Measurements from ENCODE around the gene CDH6. TPM values are rescaled to one million over a fixed set of nuclear protein-coding genes. Genes with fewer than 3 reads are reported as not detected.

Gene CDH6
- polyA plus RNA-seq, 1 of the 3 experiments (the other 2 are of a cell fraction): 1.1 TPM

DNA sequence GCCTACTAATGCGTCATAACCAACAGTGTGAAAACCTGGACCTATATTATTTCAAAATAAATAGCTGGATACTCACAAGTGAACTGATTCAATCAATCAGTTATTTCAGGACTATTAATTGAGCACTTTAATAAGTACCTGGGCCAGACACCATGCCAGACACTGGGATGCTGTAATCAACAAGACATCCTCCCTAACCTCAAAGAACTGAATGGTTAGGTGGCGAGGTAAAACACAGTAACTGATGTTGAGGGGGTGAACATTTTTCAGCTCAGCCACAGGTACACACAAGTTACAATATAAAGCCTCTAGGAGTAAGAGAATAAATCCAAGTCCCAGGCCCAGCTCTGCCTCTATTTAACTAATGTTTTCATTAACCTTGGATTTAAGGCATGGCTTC lies 24.0 kb downstream of the CDH6 start:
- Histone ChIP-seq H2AFZ (ENCODE audit: low read depth) (no peak overlapping the region), H3K4me3 (ENCODE audit: low read depth in 2 of 2, low read length in 1 of 2) (no peak overlapping the region), H3K9me2 (no peaks in the 10 kb centered on the region), H3K9me3 (no peaks in the 10 kb centered on the region), H3K4me2 (no peak overlapping the region), H3K27ac (ENCODE audit: low read depth in 2 of 2, low read length in 1 of 2) (no peak overlapping the region), H3K9ac (no peak overlapping the region), H3K36me3 (replicated peaks in 1 of 2; ENCODE audit: control insufficient read depth in 1 of 2, insufficient read depth in 2 of 2, low read length in 1 of 2) (no peaks in the 10 kb centered on the region), H3K27me3 (ENCODE audit: insufficient read depth) (peaks cover 20% of the 10 kb centered on the region; the same call in 1 of the 2 replicates), H3F3A (replicated peaks; ENCODE audit: insufficient read depth) (no peaks in the 10 kb centered on the region), H4K20me1 (ENCODE audit: insufficient read depth) (no peaks in the 10 kb centered on the region), H3K4me1 (ENCODE audit: control insufficient read depth in 1 of 2, insufficient read depth in 2 of 2, low read depth in 1 of 2, low read length in 1 of 2) (no peaks in the 10 kb centered on the region; a peak in 1 of 4 replicates), H3K79me2 (ENCODE audit: insufficient read depth) (no peaks in the 10 kb centered on the region)
- POLR2A ChIA-PET: no interaction called here
- CTCF ChIA-PET: interaction anchor here (0.7 to 2.8 kb wide), 5 partner anchors 11 to 31 kb away, joined by 3 to 16 read pairs (median 3); no protein-coding TSS in a partner anchor
- no peak for DNase-seq
- TF ChIP-seq RCOR1 (IDR thresholded peaks at IDR 0.05; ENCODE audit: low read length): no peak
- no peak for TF ChIP-seq MXI1 (IDR thresholded peaks at IDR 0.05; ENCODE audit: low read depth, low read length)
- no peak for TF ChIP-seq YY1 (IDR thresholded peaks at IDR 0.05; ENCODE audit: low read depth)
- TF ChIP-seq SMC3 (IDR thresholded peaks at IDR 0.05; ENCODE audit: low read depth, low read length): no peak
- TF ChIP-seq RFX5 (IDR thresholded peaks at IDR 0.05; ENCODE audit: low read length): no peak
- no peak for TF ChIP-seq CHD2 (IDR thresholded peaks at IDR 0.05; ENCODE audit: low read length, partially characterized antibody)
- TF ChIP-seq MEF2A (IDR thresholded peaks at IDR 0.05; ENCODE audit: borderline replicate concordance, low read depth): no peak
- no peak for TF ChIP-seq NRF1 (IDR thresholded peaks at IDR 0.05; ENCODE audit: low read depth, low read length)
- no peak for TF ChIP-seq EP300 (IDR thresholded peaks at IDR 0.05; ENCODE audit: borderline replicate concordance in 1 of 2, low read depth in 1 of 2, low read length in 1 of 2)
- TF ChIP-seq EZH2phosphoT487 (IDR thresholded peaks at IDR 0.05; ENCODE audit: borderline replicate concordance, low read depth): no peak
- 50% methylated on average over 2 of the region's 2 CpGs for WGBS (ENCODE audit: low lambda C conversion rate)

DNA sequence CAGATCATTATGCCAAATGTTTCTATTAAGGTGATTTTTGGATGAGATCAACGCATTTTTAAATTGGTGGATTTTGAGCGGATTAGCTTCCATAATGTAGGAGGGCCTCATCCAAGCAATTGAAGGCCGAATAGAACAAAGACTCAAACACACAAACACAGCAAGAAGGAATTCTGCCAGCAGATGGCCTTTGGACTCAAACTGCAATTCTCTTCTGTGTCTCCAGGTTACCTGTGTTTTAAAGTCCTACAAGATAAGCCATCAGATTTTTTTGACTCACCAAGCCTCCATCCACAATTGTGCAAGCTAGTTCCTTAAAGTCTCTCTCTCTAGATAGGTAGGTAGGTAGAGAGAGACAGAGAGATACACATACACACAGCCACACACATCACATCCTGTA lies 25.5 kb downstream of the CDH6 start:
- Histone ChIP-seq H3K79me2 (ENCODE audit: insufficient read depth) (no peaks in the 10 kb centered on the region), H2AFZ (ENCODE audit: low read depth) (no peak overlapping the region), H3K4me2 (no peak overlapping the region), H3K9me2 (no peaks in the 10 kb centered on the region), H3K9me3 (no peaks in the 10 kb centered on the region), H3K4me3 (ENCODE audit: low read depth in 2 of 2, low read length in 1 of 2) (no peak overlapping the region), H3K4me1 (ENCODE audit: control insufficient read depth in 1 of 2, insufficient read depth in 2 of 2, low read depth in 1 of 2, low read length in 1 of 2) (no peaks in the 10 kb centered on the region), H3K27me3 (ENCODE audit: insufficient read depth) (peaks cover 4% of the 10 kb centered on the region; the same call in 1 of the 2 replicates), H3K9ac (no peak overlapping the region), H3F3A (replicated peaks; ENCODE audit: insufficient read depth) (no peaks in the 10 kb centered on the region), H3K27ac (ENCODE audit: low read depth in 2 of 2, low read length in 1 of 2) (no peak overlapping the region), H4K20me1 (ENCODE audit: insufficient read depth) (no peaks in the 10 kb centered on the region), H3K36me3 (replicated peaks in 1 of 2; ENCODE audit: control insufficient read depth in 1 of 2, insufficient read depth in 2 of 2, low read length in 1 of 2) (no peaks in the 10 kb centered on the region)
- TF ChIP-seq ELF1 (IDR thresholded peaks at IDR 0.05) (no peak), TAF1 (IDR thresholded peaks at IDR 0.05; ENCODE audit: borderline replicate concordance, low read depth, low read length) (no peak), NFIC (IDR thresholded peaks at IDR 0.05; ENCODE audit: borderline replicate concordance) (no peak), NRF1 (IDR thresholded peaks at IDR 0.05; ENCODE audit: low read depth, low read length) (no peak), RXRA (IDR thresholded peaks at IDR 0.05; ENCODE audit: borderline replicate concordance, low read depth) (no peak)
- TF ChIP-seq, protein P1, sequence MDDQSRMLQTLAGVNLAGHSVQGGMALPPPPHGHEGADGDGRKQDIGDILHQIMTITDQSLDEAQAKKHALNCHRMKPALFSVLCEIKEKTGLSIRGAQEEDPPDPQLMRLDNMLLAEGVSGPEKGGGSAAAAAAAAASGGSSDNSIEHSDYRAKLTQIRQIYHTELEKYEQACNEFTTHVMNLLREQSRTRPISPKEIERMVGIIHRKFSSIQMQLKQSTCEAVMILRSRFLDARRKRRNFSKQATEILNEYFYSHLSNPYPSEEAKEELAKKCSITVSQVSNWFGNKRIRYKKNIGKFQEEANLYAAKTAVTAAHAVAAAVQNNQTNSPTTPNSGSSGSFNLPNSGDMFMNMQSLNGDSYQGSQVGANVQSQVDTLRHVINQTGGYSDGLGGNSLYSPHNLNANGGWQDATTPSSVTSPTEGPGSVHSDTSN (IDR thresholded peaks at IDR 0.05): no peak
- TF ChIP-seq, protein P2, sequence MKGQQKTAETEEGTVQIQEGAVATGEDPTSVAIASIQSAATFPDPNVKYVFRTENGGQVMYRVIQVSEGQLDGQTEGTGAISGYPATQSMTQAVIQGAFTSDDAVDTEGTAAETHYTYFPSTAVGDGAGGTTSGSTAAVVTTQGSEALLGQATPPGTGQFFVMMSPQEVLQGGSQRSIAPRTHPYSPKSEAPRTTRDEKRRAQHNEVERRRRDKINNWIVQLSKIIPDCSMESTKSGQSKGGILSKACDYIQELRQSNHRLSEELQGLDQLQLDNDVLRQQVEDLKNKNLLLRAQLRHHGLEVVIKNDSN (IDR thresholded peaks at IDR 0.05; ENCODE audit: borderline replicate concordance, low read depth): no peak
- TF ChIP-seq, protein P3, sequence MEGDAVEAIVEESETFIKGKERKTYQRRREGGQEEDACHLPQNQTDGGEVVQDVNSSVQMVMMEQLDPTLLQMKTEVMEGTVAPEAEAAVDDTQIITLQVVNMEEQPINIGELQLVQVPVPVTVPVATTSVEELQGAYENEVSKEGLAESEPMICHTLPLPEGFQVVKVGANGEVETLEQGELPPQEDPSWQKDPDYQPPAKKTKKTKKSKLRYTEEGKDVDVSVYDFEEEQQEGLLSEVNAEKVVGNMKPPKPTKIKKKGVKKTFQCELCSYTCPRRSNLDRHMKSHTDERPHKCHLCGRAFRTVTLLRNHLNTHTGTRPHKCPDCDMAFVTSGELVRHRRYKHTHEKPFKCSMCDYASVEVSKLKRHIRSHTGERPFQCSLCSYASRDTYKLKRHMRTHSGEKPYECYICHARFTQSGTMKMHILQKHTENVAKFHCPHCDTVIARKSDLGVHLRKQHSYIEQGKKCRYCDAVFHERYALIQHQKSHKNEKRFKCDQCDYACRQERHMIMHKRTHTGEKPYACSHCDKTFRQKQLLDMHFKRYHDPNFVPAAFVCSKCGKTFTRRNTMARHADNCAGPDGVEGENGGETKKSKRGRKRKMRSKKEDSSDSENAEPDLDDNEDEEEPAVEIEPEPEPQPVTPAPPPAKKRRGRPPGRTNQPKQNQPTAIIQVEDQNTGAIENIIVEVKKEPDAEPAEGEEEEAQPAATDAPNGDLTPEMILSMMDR (IDR thresholded peaks at IDR 0.05): no peak
- no peak for DNase-seq
- ChIA-PET POLR2A (no interaction called here), CTCF (interaction anchor here (1.6 to 2.8 kb wide), 2 partner anchors 13 to 32 kb away, joined by 7 to 16 read pairs; no protein-coding TSS in a partner anchor)
- WGBS (ENCODE audit: low lambda C conversion rate): 59% methylated on average over 3 of the region's 3 CpGs
